Measurements from ENCODE around the gene CLIC5.

CLIC5 gene

GRCh38 chr6:46015119-46015968 lies at the start of gene CLIC5:
Gene CLIC5 (minus strand): TSS chr6:46015860. CDS start chr6:46015542, 318 bp downstream.
- DNase-seq (ENCODE audit: low spot score), result no peak

GRCh38 chr6:46062991-46063390 lies 47.3 kb upstream of the CLIC5 start:
- DNase-seq (ENCODE audit: low spot score), result no peak

GRCh38 chr6:46062312-46062711 lies 46.7 kb upstream of the CLIC5 start:
- DNase-seq (ENCODE audit: low spot score), result no peak

- no peak for DNase-seq (ENCODE audit: low spot score)
These were observed 45.8 kb upstream of the CLIC5 start for GRCh38 chr6:46061497-46061896.

GRCh38 chr6:46059608-46060007 lies 43.9 kb upstream of the CLIC5 start:
- DNase-seq (ENCODE audit: low spot score), result no peak

- DNase-seq (ENCODE audit: low spot score), result no peak
These were observed 43.3 kb upstream of the CLIC5 start for GRCh38 chr6:46058951-46059350.

- DNase-seq (ENCODE audit: low spot score), result no peak
These were observed 42.1 kb upstream of the CLIC5 start for GRCh38 chr6:46057792-46058191.

- no peak for DNase-seq (ENCODE audit: low spot score)
These were observed 41.4 kb upstream of the CLIC5 start for GRCh38 chr6:46056906-46057529.

- DNase-seq (ENCODE audit: low spot score), result no peak
These were observed 38.9 kb upstream of the CLIC5 start for GRCh38 chr6:46054516-46054915.

- peak; percentile 6 for DNase-seq (ENCODE audit: low spot score)
These were observed 37.6 kb upstream of the CLIC5 start for GRCh38 chr6:46053039-46053933.

- DNase-seq (ENCODE audit: low spot score), result no peak
These were observed 36.8 kb upstream of the CLIC5 start for GRCh38 chr6:46052479-46052878.

GRCh38 chr6:46051962-46052361 lies 36.3 kb upstream of the CLIC5 start:
- DNase-seq (ENCODE audit: low spot score), result no peak

- DNase-seq (ENCODE audit: low spot score), result no peak
These were observed 35.3 kb upstream of the CLIC5 start for GRCh38 chr6:46050845-46051405.

- DNase-seq (ENCODE audit: low spot score), result no peak
These were observed 33.1 kb upstream of the CLIC5 start for GRCh38 chr6:46048646-46049297.

GRCh38 chr6:46046558-46047174 lies 31.0 kb upstream of the CLIC5 start:
- no peak for DNase-seq (ENCODE audit: low spot score)

GRCh38 chr6:46044881-46045617 lies 29.4 kb upstream of the CLIC5 start:
- DNase-seq (ENCODE audit: low spot score), result peak; percentile 20

- peak; percentile 41 for DNase-seq (ENCODE audit: low spot score)
These were observed 26.8 kb upstream of the CLIC5 start for GRCh38 chr6:46042355-46042999.

GRCh38 chr6:46040288-46040687 lies 24.6 kb upstream of the CLIC5 start:
- no peak for DNase-seq (ENCODE audit: low spot score)

- DNase-seq (ENCODE audit: low spot score), result no peak
These were observed 24.0 kb upstream of the CLIC5 start for GRCh38 chr6:46039646-46040045.

GRCh38 chr6:46036911-46037310 lies 21.3 kb upstream of the CLIC5 start:
- DNase-seq (ENCODE audit: low spot score), result no peak
